ENCODE measurements around the gene ISCU. TPM values are rescaled to one million over a fixed set of nuclear protein-coding genes. Genes with fewer than 3 reads are reported as not detected.

ISCU gene
- total RNA-seq, 4 donors from 2014 or later = 172 to 269 (median 185) TPM

GRCh38 chr12:108519558-108519957 lies 42.8 kb upstream of the ISCU start:
- no peak overlapping the region for H3K27ac ChIP-seq
- no peak for DNase-seq (ENCODE audit: low spot score in 2 of 2)
- peaks cover 0 to 19% (median 9%) of the 10 kb centered on the region in 4 donors for H3K4me1 ChIP-seq
- H3K36me3 ChIP-seq = peaks cover 7 to 72% (median 27%) of the 10 kb centered on the region in 3 donors
- H3K9me3 ChIP-seq = no peaks in the 10 kb centered on the region
- WGBS, 2 donors = 48 to 73% methylated on average over 4 of the region's 4 CpGs
- no peak for TF ChIP-seq CTCF (IDR thresholded peaks at IDR 0.05)
- no peak for TF ChIP-seq EP300 (IDR thresholded peaks at IDR 0.05)
- TF ChIP-seq POLR2A (IDR thresholded peaks at IDR 0.05) = no peak
- H3K4me3 ChIP-seq = no peak overlapping the region
- H3K27me3 ChIP-seq = no peaks in the 10 kb centered on the region

- peaks cover 10 to 100% (median 44%) of the 10 kb centered on the region in 3 donors for H3K36me3 ChIP-seq
- H3K27me3 ChIP-seq = no peaks in the 10 kb centered on the region
- 75 to 81% methylated on average over 14 of the region's 14 CpGs for WGBS, 2 donors
- no peak for TF ChIP-seq EP300 (IDR thresholded peaks at IDR 0.05)
- no peak for TF ChIP-seq CTCF (IDR thresholded peaks at IDR 0.05)
- no peak for TF ChIP-seq POLR2A (IDR thresholded peaks at IDR 0.05)
- no peaks in the 10 kb centered on the region for H3K4me1 ChIP-seq
- H3K4me3 ChIP-seq = no peak overlapping the region
- H3K9me3 ChIP-seq = no peaks in the 10 kb centered on the region
- no peak for DNase-seq (ENCODE audit: low spot score in 2 of 2)
- H3K27ac ChIP-seq = no peak overlapping the region
Observed at GRCh38 chr12:108523365-108523764, 39.0 kb upstream of the ISCU start.

- Histone ChIP-seq H3K27ac (no peak overlapping the region), H3K27me3 (no peaks in the 10 kb centered on the region), H3K4me1 (no peaks in the 10 kb centered on the region), H3K36me3 (peaks cover 10 to 100% (median 61%) of the 10 kb centered on the region in 3 donors), H3K9me3 (no peaks in the 10 kb centered on the region), H3K4me3 (no peak overlapping the region)
- WGBS, 2 donors = 56 to 67% methylated on average over 5 of the region's 5 CpGs
- no peak for DNase-seq (ENCODE audit: low spot score in 2 of 2)
- TF ChIP-seq EP300 (IDR thresholded peaks at IDR 0.05) = no peak
Observed at GRCh38 chr12:108525681-108526080, 36.7 kb upstream of the ISCU start.

- no peak for DNase-seq (ENCODE audit: low spot score in 2 of 2)
- 43 to 58% methylated on average over 10 of the region's 10 CpGs for WGBS, 2 donors
- Histone ChIP-seq H3K36me3 (peaks cover 8 to 100% (median 67%) of the 10 kb centered on the region in 3 donors), H3K27me3 (no peaks in the 10 kb centered on the region), H3K27ac (no peak overlapping the region), H3K9me3 (no peaks in the 10 kb centered on the region), H3K4me3 (no peak overlapping the region), H3K4me1 (no peaks in the 10 kb centered on the region)
- TF ChIP-seq EP300 (IDR thresholded peaks at IDR 0.05) (no peak), CTCF (IDR thresholded peaks at IDR 0.05) (no peak), POLR2A (IDR thresholded peaks at IDR 0.05) (no peak)
Observed at GRCh38 chr12:108526482-108527165, 35.8 kb upstream of the ISCU start.

- peaks cover 8 to 100% (median 72%) of the 10 kb centered on the region in 3 donors for H3K36me3 ChIP-seq
- no peak overlapping the region for H3K4me3 ChIP-seq
- no peak for DNase-seq (ENCODE audit: low spot score in 2 of 2)
- H3K27me3 ChIP-seq = no peaks in the 10 kb centered on the region
- H3K4me1 ChIP-seq = no peaks in the 10 kb centered on the region
- H3K27ac ChIP-seq = no peak overlapping the region
- WGBS, 2 donors = 72 to 73% methylated on average over 6 of the region's 6 CpGs
- TF ChIP-seq CTCF (IDR thresholded peaks at IDR 0.05) (no peak), EP300 (IDR thresholded peaks at IDR 0.05) (no peak), POLR2A (IDR thresholded peaks at IDR 0.05) (no peak)
- H3K9me3 ChIP-seq = no peaks in the 10 kb centered on the region
Observed at GRCh38 chr12:108527166-108527496, 35.3 kb upstream of the ISCU start.
